Measurements from ENCODE around the gene ASCC3.

Gene ASCC3

DNA sequence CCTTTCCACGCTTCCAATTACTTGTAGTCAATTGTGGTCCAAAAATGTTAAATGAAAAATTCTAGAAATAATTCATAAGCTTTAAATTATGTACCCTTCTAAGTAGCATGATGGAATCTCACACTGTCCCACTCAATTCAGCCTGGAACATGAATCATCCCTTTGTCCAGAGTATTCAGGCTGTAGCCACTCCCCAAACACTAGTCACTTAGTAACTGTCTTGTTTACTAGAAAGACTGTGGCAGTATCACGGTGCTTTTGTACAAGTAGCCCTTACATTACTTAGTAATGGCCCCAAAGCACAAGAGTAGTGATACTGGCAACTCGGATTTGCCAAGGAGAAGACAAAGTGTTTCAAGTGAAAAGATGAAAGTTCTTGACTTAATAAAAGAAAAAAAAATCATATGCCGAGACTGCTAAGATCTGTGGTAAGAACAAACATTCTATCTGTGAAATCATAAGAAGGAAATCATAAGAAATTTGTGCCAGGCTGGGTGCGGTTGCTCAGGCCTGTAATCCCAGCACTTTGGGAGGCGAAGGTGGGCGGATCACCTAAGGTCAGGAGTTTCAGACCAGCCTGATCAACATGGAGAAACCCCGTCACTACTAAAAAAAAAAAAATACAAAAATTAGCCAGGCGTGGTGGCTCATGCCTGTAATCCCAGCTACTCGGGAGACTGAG is 247.9 kb downstream of the ASCC3 start:
- peak; percentile 84 for DNase-seq

DNA sequence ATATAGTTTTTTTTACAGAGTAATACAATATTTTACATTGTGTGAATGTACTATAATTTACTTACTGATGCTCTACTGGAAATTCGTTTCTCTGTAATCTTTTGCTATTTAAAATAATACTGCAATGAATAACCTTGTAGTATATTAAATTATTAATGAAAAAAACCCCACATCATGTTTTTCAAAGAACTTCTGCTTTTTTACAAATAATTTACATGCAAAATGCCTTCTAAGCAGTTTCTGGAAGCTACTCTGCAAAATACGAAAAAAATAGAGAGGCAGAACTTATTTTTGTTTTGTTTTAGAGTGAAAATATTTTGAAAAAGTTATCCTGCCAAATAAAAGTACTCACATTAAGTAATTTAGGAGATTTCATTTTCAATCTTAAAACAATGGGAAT is 250.6 kb downstream of the ASCC3 start:
- no peak for DNase-seq

DNA sequence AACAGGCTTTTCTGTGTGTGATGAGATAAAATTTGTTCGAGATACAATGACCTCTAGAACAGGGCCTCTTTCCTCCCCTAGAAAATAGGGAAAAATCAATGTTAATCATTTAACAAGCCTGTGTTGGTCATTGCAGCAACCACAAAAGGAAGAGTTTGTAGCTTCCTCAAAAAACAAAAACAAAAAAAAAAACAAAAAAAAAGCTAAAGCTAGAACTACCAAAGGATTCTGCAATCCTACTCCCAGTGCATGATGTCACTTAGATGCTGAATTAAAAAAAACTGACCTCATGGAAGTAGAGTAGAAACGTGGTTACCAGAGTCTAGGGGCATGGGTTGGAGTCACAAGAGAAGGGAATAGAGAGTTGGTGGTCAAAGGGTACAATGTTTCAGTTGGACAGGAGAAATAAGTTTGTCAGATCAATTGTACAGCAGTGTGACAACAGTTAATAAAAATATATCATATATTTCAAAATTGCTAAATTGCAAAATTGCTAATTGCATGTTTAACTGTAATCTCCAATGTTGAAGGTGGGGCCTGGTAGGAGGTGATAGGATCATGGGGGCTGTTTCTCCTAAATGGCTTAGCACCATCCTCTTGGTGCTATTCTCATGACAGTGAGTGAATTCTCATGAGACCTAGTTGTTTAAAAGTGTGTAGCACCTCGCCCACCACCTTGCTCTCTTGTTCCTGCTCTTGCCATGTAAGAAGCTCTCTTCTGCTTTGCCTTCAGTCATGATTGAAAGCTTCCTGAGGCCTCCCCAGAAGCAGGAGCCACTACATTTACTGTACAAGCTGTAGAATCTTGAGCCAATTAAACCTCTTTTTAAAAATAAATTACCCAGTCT is 253.0 kb downstream of the ASCC3 start:
- no peak for DNase-seq

DNA sequence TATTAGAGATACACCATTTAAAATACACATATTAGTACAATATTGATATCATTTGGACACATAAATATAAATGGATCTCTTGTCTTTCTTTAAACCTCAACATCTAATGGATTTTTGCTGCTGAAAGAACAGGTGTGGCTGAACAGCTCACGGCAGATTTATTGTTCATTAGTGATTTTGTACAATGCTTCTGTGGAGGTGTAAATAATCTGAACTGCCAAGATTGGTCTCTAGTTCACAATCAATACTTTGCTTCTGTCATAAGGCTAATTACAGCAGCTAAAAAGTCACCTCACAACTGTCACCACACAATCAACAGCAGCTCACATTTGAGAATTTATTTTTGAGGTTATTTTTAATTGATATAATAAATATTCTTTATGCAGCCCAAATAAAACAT is 254.4 kb downstream of the ASCC3 start:
- no peak for DNase-seq

DNA sequence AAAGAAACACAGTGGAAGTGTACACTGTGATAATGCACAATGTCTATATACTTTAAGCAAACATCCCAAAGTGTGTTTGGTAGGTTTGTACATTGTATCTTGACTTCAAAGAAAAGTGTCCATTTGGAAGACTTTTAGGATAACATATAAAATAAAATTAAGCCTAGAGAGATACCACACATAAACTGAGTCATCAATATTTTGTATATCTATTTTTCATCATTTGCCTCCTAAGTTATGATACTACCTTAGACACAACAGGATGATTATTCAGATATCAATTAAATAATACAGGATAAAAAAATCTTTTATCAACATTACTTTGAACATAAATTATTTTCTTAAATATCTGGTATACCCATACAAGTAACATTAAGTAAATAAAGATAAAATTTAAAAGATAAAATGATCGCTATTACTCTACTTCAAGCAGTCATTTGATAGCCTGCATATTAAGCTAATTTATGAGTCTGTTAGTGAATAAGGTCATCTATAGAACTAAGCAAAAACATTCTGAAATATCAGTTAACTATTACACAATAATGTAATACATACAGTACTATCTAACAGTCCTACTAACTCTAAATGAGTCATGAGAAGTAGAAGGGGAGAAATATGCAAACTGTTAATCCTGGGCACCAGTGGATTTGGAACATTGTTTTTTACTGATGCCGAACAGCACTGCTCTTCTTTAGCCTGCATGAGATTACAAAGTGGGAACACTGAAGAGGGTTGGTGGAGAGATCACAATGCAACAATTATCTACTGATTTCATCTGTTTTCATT is 258.0 kb downstream of the ASCC3 start:
- DNase-seq, result peak; percentile 74

DNA sequence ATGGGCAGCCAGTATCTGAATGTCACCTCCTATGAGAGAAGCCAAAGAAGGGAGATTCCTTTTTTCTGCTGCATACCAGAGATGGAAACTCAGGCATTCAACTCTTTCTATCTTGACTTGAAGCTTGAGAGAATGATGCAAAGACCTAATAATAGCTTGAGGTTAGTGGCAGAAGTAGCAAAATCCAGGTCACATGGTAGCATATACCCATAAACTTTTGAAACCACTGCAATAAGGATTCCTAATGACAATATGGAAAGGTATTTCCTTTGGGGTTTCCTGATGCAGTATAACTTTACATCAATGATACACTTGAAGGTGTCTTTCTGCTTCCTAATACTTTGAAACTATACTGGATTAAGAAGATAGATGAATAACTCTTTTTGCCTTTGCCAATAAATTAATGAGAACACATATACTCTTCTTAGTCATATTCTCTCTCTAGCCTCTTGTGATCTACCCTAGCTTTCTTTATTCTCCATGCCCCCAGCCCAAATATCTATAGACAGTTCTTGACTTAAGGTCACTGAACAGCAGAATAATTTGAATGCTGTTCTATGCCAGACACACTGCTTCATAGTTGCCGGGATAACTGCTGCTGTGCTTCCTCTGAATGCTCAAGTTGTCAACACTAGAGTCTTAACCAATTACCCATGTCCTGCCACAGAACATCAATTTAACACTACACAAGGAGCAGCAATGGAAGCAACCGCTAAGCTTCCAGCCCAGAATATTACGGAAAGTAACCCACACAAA is 260.9 kb downstream of the ASCC3 start:
- DNase-seq, result peak; percentile 96

DNA sequence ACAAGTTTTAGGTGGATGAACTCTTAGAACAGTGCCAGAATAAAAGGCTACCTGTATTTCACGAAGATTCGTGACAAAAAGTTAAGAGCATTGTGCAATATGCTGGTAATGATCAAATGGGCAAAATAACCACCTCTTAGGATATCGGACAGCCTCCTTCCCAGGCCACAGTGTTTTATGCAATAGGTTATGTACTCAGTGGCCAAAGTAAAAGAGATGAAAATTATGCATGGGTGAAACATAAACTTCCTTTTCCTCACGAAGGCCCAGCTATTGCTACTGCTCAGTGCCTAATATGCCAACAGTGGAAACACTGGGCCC is 262.8 kb downstream of the ASCC3 start:
- DNase-seq, result no peak

DNA sequence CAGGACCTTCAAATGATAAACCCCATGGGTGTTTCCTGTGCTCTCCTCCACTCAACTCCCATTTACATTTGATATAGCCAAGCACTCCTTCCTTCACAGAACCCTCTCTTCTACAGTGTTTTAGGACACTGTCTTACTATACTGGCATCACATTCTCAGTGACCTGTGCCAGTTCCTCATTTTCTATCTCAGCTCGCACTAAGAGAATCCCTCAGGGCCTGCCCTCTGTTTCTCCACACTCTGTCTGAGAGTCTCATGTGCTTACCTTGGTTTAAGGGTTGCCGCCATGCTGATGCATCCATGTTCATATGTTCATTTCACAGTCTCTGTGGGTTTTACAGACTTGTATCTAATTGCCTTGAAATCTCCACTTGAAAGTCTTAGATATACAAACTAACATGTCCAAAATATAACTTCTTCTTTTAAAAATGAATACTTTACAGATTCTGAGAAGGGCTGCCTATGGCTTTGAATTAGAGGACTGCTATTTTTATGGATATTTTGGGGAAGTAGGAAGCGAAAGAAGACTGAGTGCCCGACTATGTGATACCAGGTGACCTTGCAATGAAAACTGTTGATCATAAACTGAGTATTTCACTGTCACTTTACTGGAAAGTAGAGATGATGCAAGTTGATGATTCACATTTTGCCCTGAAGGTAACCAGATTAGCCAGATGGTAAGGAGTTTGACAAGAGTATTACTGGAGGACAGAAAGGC is 263.3 kb downstream of the ASCC3 start:
- DNase-seq, result peak; percentile 23

DNA sequence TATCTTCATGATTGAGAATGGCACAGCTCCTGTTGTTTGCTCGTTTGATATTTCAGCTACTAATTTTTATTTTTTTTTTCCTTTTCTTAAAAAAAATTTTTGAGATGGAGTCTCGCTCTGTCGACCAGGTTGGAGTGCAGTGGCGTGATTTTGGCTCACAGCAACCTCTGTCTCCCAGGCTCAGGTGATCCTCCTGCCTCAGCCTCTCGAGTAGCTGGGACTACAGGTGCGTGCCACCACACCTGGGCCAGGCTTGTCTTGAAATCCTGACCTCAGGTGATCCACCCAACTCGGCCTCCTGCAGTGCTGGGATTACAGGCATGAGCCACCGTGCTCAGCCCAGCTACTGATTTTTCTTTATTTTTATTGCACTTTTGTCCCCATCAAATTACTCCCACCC is 266.2 kb downstream of the ASCC3 start:
- no peak for DNase-seq

DNA sequence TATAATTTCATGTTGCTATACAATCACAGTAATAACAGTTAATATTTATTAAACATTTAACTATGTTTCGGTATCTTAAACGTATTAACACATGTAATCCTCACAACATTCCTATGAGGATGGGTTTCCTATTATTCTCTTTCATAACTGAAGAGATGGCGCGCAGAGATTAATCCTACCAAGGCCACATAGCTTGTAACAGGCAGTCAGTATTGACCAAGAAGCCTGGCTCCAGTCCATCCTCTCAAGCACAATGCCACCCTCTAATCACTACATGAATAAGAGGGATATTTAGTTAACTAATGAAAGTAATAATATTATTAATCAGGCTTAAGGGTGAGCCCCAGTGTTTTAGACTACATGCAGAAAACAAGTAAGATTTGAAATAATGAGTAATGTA is 266.7 kb downstream of the ASCC3 start:
- DNase-seq, result no peak

DNA sequence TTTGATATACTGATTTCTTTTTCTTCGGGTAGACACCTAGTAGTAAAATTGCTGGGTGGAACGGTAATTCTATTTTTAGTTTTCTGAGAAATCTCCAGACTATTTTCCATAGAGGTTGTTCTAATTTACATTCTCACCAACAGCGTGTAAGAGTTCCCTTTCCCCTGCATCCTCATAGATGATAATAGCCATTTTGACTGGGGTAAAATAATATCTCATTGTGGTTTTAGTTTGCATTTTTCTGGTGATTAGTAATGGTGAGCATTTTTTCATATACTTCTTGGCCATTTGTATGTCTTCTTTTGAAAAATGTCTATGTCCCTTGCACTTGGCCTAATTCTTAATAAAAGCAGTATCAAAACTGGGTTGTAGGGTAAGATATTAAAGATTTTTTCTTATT is 267.5 kb downstream of the ASCC3 start:
- peak; percentile 65 for DNase-seq

DNA sequence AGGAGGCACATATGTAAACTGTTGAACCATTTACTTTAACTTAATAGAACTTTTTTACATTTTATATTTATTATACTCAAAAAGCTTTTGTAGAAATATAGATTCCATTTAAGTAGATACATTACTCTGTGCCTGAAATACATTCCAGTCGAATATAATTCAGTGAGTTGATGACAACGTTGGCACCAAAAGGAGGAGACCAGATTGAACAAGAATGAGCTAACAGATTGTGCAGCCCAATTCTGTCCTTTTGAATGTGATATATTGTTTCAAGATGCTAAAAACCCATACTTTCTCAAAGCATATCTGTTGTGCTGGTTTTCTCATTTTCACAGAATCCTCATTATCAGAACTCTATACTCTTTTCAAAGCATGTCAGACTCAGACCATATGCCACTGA is 269.0 kb downstream of the ASCC3 start:
- peak; percentile 84 for DNase-seq

DNA sequence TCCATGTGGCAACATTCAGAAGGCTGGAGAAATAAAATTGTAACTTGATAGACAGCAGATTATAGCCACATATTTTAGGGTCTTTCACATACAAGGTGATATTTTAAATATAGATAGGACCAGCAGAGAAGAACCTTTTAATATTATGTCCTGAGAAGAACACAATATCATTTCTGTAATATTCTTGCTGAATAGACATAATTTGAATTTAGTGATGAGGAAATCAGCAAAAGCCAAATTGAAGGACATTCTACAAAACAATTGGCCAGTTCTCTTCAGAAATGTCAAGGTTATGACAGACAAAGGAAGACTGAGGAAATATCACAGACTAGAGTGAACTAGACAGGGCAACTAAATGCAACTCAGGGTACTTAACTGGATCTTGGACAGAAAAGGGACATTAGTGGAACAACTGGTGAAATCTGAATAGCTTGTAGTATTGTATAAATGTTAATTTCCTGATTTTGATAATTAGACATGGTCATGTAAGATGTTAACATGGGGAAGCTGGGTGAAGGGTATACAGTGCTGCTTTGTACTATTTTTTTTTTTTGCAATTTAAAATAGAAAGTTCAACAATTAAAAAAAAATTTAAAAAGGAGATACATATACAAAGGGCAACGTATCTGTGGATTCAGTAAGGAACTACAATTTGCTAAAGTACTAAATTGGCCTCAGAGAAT is 281.9 kb downstream of the ASCC3 start:
- DNase-seq, result no peak

DNA sequence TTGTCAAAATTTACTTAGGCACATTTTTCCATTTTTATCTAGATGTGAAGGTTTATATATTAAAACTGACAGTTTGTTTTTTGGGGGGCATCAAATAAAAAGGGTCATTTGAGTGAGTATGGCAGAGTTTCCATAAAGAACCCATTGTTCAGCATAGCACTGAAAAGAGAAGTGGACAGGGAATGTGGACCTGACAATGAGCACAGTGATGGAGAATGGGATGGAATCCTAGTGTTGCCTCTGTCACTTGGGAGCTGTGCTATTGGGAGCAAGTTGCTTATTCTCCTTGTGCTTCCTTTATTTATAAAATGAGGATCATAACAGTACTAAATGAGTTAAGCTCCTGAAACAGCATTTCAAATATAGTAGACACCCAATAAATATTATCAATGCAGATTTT is 285.7 kb downstream of the ASCC3 start:
- no peak for DNase-seq

DNA sequence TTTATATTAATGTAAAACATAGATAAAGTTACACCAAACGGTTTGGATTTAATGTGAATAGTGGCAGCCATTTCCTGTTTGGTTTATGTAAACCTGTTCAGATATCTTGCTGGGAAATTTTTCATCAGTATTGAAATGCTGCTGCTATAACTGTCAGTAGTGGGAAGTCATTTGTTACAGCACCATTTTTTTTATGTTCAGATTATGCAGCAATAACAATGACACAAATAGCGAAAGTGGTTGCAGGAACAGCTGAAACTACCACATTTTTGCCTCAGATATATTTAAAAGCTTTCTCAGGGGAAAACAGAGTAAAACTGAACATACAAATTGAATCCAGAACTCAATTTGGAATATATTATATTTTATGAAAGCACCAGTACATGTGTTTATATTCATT is 287.6 kb downstream of the ASCC3 start:
- peak; percentile 9 for DNase-seq

DNA sequence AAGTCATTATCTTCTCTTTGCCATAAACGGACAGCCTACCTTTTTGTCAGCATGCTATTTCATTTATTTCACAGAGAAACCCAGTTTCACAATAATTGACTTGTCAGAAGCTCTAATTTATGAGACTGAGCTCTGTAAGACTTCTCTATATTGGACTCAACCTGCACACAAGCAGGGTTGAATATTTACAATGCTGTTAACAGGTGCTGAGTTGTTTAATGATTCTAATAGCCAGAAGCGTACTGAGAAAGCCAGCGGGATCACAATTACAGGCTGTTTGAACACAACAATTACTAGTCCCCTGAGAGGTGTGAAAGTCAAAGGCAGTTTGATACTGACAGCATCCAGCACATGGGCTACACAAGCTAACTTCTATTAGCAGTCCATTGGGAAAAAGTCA is 288.2 kb downstream of the ASCC3 start:
- DNase-seq, result peak; percentile 38

DNA sequence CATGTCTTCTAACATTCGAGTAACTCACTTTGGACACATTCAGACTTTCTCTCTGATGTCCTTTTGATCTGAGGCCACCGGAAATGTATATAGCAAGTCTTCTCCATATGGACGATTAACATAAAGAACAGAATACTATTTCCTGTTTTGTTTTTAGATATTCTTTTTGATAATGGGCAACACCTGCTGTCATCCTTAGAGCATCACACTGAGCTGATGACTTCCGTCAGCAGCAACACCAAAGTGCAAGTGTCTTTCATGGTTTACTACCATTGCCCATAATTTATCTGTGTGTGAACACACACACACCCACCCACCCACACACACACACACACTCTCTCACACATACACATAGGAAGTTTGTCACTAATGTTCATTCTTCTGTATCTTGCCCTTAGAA is 303.7 kb downstream of the ASCC3 start:
- no peak for DNase-seq

DNA sequence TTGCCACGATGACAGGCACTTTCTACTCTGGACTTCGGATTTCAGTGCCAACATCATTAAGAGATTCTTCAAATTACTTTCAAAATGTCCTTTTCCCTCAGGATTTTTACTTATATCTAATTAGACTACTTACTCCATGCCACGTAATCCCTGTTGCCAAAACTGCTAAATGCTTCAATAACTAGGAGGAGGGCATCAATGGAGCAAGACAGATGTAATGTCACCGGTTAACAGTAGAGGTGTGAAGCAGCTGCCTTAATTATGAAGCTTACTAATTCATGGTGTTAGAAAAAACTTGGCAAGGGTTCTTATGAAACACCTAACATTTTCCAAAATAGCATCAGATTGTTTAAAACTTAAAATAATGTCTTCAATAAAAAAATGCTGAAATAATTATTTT is 305.2 kb downstream of the ASCC3 start:
- DNase-seq, result no peak

DNA sequence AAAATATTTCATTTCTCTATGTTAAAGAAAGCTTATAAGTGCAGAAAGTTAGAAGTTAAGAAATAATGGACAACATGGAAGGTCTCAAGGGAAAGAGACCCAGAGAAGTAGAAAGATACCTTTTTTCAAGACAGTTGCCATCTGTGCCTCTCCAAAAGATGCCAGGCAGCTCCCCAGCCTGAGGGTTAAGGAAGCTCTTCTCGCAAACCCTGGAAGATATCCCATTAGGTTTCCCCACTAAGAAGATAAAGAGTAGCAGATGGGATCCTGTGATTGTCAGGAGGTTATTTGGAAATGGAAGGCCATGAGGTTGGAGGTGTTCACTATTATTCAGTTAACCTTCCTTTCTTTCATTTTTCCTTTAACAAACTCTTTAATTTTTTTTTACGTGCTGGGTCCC is 306.3 kb downstream of the ASCC3 start:
- no peak for DNase-seq

DNA sequence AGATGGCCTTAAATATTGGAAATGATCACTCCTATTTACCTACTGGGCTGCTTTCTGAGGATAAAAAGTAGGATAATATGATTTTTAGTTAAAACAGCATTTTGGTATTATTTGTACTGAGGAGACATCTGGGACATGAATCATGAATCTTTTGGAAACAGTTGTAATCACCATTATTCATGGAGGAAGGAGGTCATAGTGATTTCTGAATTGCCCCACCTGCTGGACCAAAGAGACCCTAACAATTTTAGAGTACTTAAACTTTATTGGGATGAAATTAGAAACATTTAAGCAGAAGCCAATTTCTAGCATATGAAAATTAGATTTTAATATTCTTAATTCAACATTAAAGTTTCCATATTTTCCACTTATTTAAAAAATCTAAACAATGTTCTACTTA is 308.0 kb downstream of the ASCC3 start:
- DNase-seq, result peak; percentile 59

DNA sequence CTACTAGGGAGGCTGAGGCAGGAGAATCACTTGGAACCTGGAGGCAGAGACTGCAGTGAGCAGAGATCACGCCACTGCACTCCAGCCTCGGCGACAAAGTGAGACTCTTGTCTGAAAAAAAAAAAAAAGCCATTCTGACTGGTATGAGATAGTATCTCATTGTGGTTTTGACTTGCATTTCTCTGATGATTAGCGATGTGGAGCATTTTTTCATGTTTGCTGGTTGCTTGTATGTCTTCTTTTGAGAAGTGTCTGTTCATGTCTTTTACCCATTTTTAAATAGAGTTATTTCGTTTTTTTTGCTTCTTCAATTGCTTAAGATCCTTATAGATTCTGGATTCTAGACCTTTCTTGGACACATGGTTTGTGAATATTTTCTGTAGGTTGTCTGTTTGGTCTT is 312.9 kb downstream of the ASCC3 start:
- no peak for DNase-seq

DNA sequence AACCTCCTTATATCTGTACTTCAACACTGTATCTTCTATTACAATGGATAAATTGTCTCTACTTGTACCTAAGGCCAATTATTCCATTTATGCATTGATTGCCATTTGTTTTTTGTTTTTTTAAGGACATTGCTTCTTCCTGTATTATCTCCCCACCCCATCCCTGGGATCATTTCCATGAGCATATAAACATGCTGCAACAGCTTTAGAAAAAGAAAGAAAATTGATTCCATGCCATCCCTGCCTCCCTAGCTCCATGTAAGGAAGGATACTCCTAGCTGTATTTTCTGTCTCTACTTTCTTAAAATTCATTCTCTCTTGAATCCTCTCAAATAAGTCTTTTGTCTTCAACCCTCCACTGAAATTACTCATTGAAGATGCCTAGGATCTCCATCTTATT is 314.6 kb downstream of the ASCC3 start:
- DNase-seq, result no peak

Data from fibroblast of skin of right quadriceps (primary cell).